Neuronal stem cell (in vitro differentiated cells): ENCODE results near the gene GNG10. TPM values are rescaled to one million over a fixed set of nuclear protein-coding genes. Genes with fewer than 3 reads are reported as not detected.
"Not testable (repeated sequence)": the region's sequence is repeated elsewhere in the genome, so short reads cannot be mapped to it uniquely, and the experiment has no call there.

ENCODE experiments used
- DNase-seq: peaks from one replicate; pipeline ENCODE4 v3.0.0-alpha.2; 2013; ENCODE audit warnings: low spot score
- H2AFZ ChIP-seq: one replicate; pipeline ENCODE4 v1.6.1; 2013; ENCODE audit warnings: mild to moderate bottlenecking, low read length, inconsistent platforms
- H2AK5ac ChIP-seq: 2 replicates; pipeline ENCODE4 v1.6.1; 2013; ENCODE audit warnings: low read depth, mild to moderate bottlenecking, inconsistent platforms, low read length, moderate library complexity, mixed read lengths
- H2BK120ac ChIP-seq: 2 replicates; pipeline ENCODE4 v1.6.1; 2013; ENCODE audit warnings: low read depth, mild to moderate bottlenecking, inconsistent platforms, low read length, moderate library complexity, mixed read lengths
- H2BK12ac ChIP-seq: one replicate; pipeline ENCODE4 v1.6.1; 2013; ENCODE audit warnings: low read length, inconsistent platforms
- H2BK15ac ChIP-seq: 2 replicates; pipeline ENCODE4 v1.6.1; 2013; ENCODE audit warnings: mild to moderate bottlenecking, low read length, inconsistent platforms, mixed read lengths
- H2BK5ac ChIP-seq: one replicate; pipeline ENCODE4 v1.6.1; 2013; ENCODE audit warnings: inconsistent platforms, mild to moderate bottlenecking, low read length, moderate library complexity
- H3K14ac ChIP-seq: one replicate; pipeline ENCODE4 v1.6.1; 2013; ENCODE audit warnings: low read length, inconsistent platforms
- H3K18ac ChIP-seq: 2 replicates; pipeline ENCODE4 v1.6.1; 2013; ENCODE audit warnings: low read length, inconsistent platforms
- H3K23ac ChIP-seq: 2 replicates; pipeline ENCODE4 v1.6.1; 2013; ENCODE audit warnings: low read depth, mild to moderate bottlenecking, mixed read lengths, low read length, inconsistent platforms; ENCODE audit not compliant: poor library complexity
- H3K27ac ChIP-seq: replicated peaks from 3 replicates; pipeline ENCODE4 v1.5.1; 2013; ENCODE audit warnings: low read length, inconsistent platforms
- H3K27me3 ChIP-seq, 3 experiments: 2 replicates each; pipeline ENCODE4 v1.6.1; 2013; ENCODE audit warnings: low read length in 3 of 3, mild to moderate bottlenecking in 2 of 3, inconsistent platforms in 1 of 3, low read depth in 1 of 3, mixed read lengths in 1 of 3, moderate library complexity in 1 of 3; ENCODE audit not compliant: control insufficient read depth in 3 of 3, insufficient read depth in 3 of 3
- H3K36me3 ChIP-seq, 2 donors: replicated peaks in 1 of 2; 2 replicates each; pipeline ENCODE4 v1.6.1; 2013; ENCODE audit warnings: low read length in 2 of 2; ENCODE audit not compliant: control insufficient read depth in 2 of 2, insufficient read depth in 2 of 2
- H3K4ac ChIP-seq: 2 replicates; pipeline ENCODE4 v1.6.1; 2013; ENCODE audit warnings: inconsistent platforms, mild to moderate bottlenecking, low read length, moderate library complexity
- H3K4me1 ChIP-seq, 2 donors: 1 replicate in 1 of 2; 2 replicates in 1 of 2; pipeline ENCODE4 v1.6.1; 2013; ENCODE audit warnings: low read length in 2 of 2, low read depth in 1 of 2; ENCODE audit not compliant: control insufficient read depth in 2 of 2, insufficient read depth in 1 of 2
- H3K4me2 ChIP-seq: one replicate; pipeline ENCODE4 v1.6.1; 2013; ENCODE audit warnings: mild to moderate bottlenecking, low read length, inconsistent platforms; ENCODE audit not compliant: insufficient read depth, poor library complexity, severe bottlenecking
- H3K4me3 ChIP-seq, 2 donors: 2 replicates each; pipeline ENCODE4 v1.5.1; 2013; ENCODE audit warnings: low read length in 2 of 2, mild to moderate bottlenecking in 2 of 2, inconsistent platforms in 1 of 2, moderate library complexity in 1 of 2
- H3K79me1 ChIP-seq: one replicate; pipeline ENCODE4 v1.6.1; 2013; ENCODE audit warnings: low read depth, mild to moderate bottlenecking, inconsistent platforms, low read length, moderate library complexity
- H3K9ac ChIP-seq: one replicate; pipeline ENCODE4 v1.6.1; 2013; ENCODE audit warnings: mild to moderate bottlenecking, low read depth, low read length, inconsistent platforms; ENCODE audit not compliant: poor library complexity
- H3K9me3 ChIP-seq, 2 donors: replicated peaks in 1 of 2; 2 replicates each; pipeline versions ENCODE3 to v1.6.1; 2013; ENCODE audit warnings: low read length in 2 of 2, mild to moderate bottlenecking in 2 of 2, inconsistent platforms in 1 of 2, low read depth in 1 of 2, mixed read lengths in 1 of 2, moderate library complexity in 1 of 2; ENCODE audit not compliant: control insufficient read depth in 2 of 2, insufficient read depth in 1 of 2
- H4K8ac ChIP-seq: one replicate; pipeline ENCODE4 v1.6.1; 2013; ENCODE audit warnings: low read depth, mild to moderate bottlenecking, inconsistent platforms, low read length, moderate library complexity
- H4K91ac ChIP-seq: one replicate; pipeline ENCODE4 v1.6.1; 2013; ENCODE audit warnings: low read length, low read depth, mild to moderate bottlenecking, inconsistent platforms; ENCODE audit not compliant: poor library complexity
- WGBS, 2 donors: extraction: QIAGEN DNeasy Blood & Tissue Kit; methylation state at CpG; one replicate each; pipeline ENCODE4 v1.1.7; 2013; ENCODE audit warnings: missing lambda C conversion rate in 2 of 2, mixed read lengths in 1 of 2; ENCODE audit not compliant: insufficient read length in 2 of 2, insufficient replicate concordance in 1 of 2; ENCODE audit errors: extremely low coverage in 2 of 2; 5-methylcytosine and 5-hydroxymethylcytosine counted together
- polyA plus RNA-seq, 2 experiments: library from polyadenylated mRNA; stranded (reverse); fragments of 200-250 nt; gene quantifications; one replicate each; pipeline ENCODE4 v1.2.3, GENCODE V29; 2013

Gene GNG10
- polyA plus RNA-seq (2013, experiment 1 of 2), result 41.2 TPM
- 39.7 TPM for polyA plus RNA-seq (2013, experiment 2 of 2)

- Histone ChIP-seq H2BK12ac (no peak within 1 kb of the TSS), H4K8ac (no peak within 1 kb of the TSS), H3K27me3 (peaks cover 0 to 1% (median 0%) of the 10 kb centered on the region in 3 experiments), H3K4me3 (peak within 1 kb of the TSS; percentile 76 to 95), H4K91ac (no peak within 1 kb of the TSS), H3K23ac (peak within 1 kb of the TSS; percentile 32), H2AK5ac (no peak within 1 kb of the TSS), H3K4me2 (peak within 1 kb of the TSS; percentile 88), H2AFZ (peak within 1 kb of the TSS; percentile 99), H2BK5ac (peak within 1 kb of the TSS; percentile 95), H2BK120ac (no peak within 1 kb of the TSS), H3K79me1 (peaks cover 6% of the 10 kb centered on the region), H3K9ac (peak within 1 kb of the TSS; percentile 91), H3K14ac (peak within 1 kb of the TSS; percentile 76), H3K36me3 (peaks cover 6 to 26% of the 10 kb centered on the region in 2 donors), H3K4me1 (peaks cover 7 to 14% of the 10 kb centered on the region in 2 donors), H3K27ac (peak within 1 kb of the TSS; percentile 84), H3K9me3 (peaks cover 0 to 2% of the 10 kb centered on the region in 2 donors), H3K18ac (peak within 1 kb of the TSS; percentile 97), H2BK15ac (peak within 1 kb of the TSS; percentile 11), H3K4ac (no peak within 1 kb of the TSS)
- peak; percentile 48 for DNase-seq
- WGBS, 2 donors, result no CpG with 5 or more reads among the region's 61 CpGs
Observed at GRCh38 chr9:111661150-111661801, at the start of gene GNG10. Gene GNG10 (plus strand): TSS chr9:111661605. CDS start chr9:111661635, 30 bp downstream.

- Histone ChIP-seq H3K4ac (no peak overlapping the region), H3K4me1 (no peaks in the 10 kb centered on the region), H2BK5ac (no peak overlapping the region), H3K14ac (no peak overlapping the region), H3K27ac (no peak overlapping the region), H4K91ac (no peak overlapping the region), H3K4me2 (no peak overlapping the region), H2AFZ (no peak overlapping the region), H3K27me3 (peaks cover 0 to 12% (median 0%) of the 10 kb centered on the region in 3 experiments), H3K36me3 (no peaks in the 10 kb centered on the region), H3K4me3 (no peak overlapping the region), H3K79me1 (no peaks in the 10 kb centered on the region), H2BK120ac (no peak overlapping the region), H3K9me3 (no peaks in the 10 kb centered on the region), H3K23ac (no peak overlapping the region), H2AK5ac (no peak overlapping the region), H3K18ac (no peak overlapping the region), H4K8ac (no peak overlapping the region), H2BK15ac (no peak overlapping the region), H3K9ac (no peak overlapping the region), H2BK12ac (no peak overlapping the region)
- DNase-seq, result no peak
- no CpG with 5 or more reads among the region's 4 CpGs for WGBS, 2 donors
Observed at GRCh38 chr9:111613436-111614040, 47.9 kb upstream of the GNG10 start.

GRCh38 chr9:111615928-111616327 is 45.5 kb upstream of the GNG10 start:
- no peak overlapping the region for H2BK120ac ChIP-seq
- H2AFZ ChIP-seq, result no peak overlapping the region
- H3K4me1 ChIP-seq, result no peaks in the 10 kb centered on the region
- WGBS, 2 donors, result no CpG with 5 or more reads among the region's 3 CpGs
- H3K4me3 ChIP-seq, result no peak overlapping the region
- DNase-seq, result no peak
- no peak overlapping the region for H3K23ac ChIP-seq
- no peak overlapping the region for H3K14ac ChIP-seq
- H2BK5ac ChIP-seq, result no peak overlapping the region
- no peaks in the 10 kb centered on the region for H3K36me3 ChIP-seq
- no peak overlapping the region for H3K4me2 ChIP-seq
- no peak overlapping the region for H3K9ac ChIP-seq
- no peak overlapping the region for H3K18ac ChIP-seq
- H4K91ac ChIP-seq, result no peak overlapping the region
- H2BK12ac ChIP-seq, result no peak overlapping the region
- H3K27me3 ChIP-seq, result peaks cover 0 to 3% (median 0%) of the 10 kb centered on the region in 3 experiments
- H4K8ac ChIP-seq, result no peak overlapping the region
- H2AK5ac ChIP-seq, result no peak overlapping the region
- no peak overlapping the region for H3K27ac ChIP-seq
- no peak overlapping the region for H3K4ac ChIP-seq
- no peak overlapping the region for H2BK15ac ChIP-seq
- no peaks in the 10 kb centered on the region for H3K9me3 ChIP-seq
- no peaks in the 10 kb centered on the region for H3K79me1 ChIP-seq

- not testable (repeated sequence) for H3K4ac ChIP-seq, H3K23ac ChIP-seq, H4K91ac ChIP-seq, DNase-seq, H3K9ac ChIP-seq, H3K18ac ChIP-seq, H3K27me3 ChIP-seq, H4K8ac ChIP-seq, H2BK15ac ChIP-seq, H3K9me3 ChIP-seq, H3K4me2 ChIP-seq, H2AFZ ChIP-seq, H2BK12ac ChIP-seq, H2BK5ac ChIP-seq, H3K79me1 ChIP-seq, H3K36me3 ChIP-seq, H3K4me3 ChIP-seq, H3K14ac ChIP-seq, H3K27ac ChIP-seq, H3K4me1 ChIP-seq, H2BK120ac ChIP-seq, H2AK5ac ChIP-seq
- no CpG with 5 or more reads among the region's 29 CpGs for WGBS, 2 donors
Observed at GRCh38 chr9:111617349-111617748, 44.1 kb upstream of the GNG10 start.
